H9 (cell line): ENCODE data around the gene KLHL34. TPM values are rescaled to one million over a fixed set of nuclear protein-coding genes. Genes with fewer than 3 reads are reported as not detected.

ENCODE experiments used
- DNase-seq: peaks from one replicate; pipeline ENCODE4 v3.0.0-alpha.2; 2017
- H2AFZ ChIP-seq: one replicate; pipeline ENCODE4 v1.6.1; 2013; ENCODE audit warnings: mild to moderate bottlenecking, low read length, control low read depth, moderate library complexity
- H2AK5ac ChIP-seq: 2 replicates; pipeline ENCODE4 v1.6.1; 2013; ENCODE audit warnings: low read length, control low read depth, mixed read lengths; ENCODE audit not compliant: insufficient read length
- H2BK120ac ChIP-seq: one replicate; pipeline ENCODE4 v1.6.1; 2013; ENCODE audit warnings: low read depth, mild to moderate bottlenecking, low read length, control low read depth, inconsistent platforms; ENCODE audit not compliant: poor library complexity, severe bottlenecking
- H2BK12ac ChIP-seq: 2 replicates; pipeline ENCODE4 v1.6.1; 2013; ENCODE audit warnings: low read length, control low read depth, mixed read lengths, low read depth; ENCODE audit not compliant: insufficient read length
- H2BK15ac ChIP-seq: 2 replicates; pipeline ENCODE4 v1.6.1; 2013; ENCODE audit warnings: low read depth, low read length, control low read depth
- H2BK20ac ChIP-seq: one replicate; pipeline ENCODE4 v1.6.1; 2013; ENCODE audit warnings: low read depth, mild to moderate bottlenecking, low read length, control low read depth, inconsistent platforms; ENCODE audit not compliant: poor library complexity, severe bottlenecking
- H2BK5ac ChIP-seq: 2 replicates; pipeline ENCODE4 v1.6.1; 2013; ENCODE audit warnings: low read length, control low read depth, mixed read lengths; ENCODE audit not compliant: insufficient read length
- H3K14ac ChIP-seq: 2 replicates; pipeline ENCODE4 v1.6.1; 2013; ENCODE audit warnings: low read length, control low read depth; ENCODE audit not compliant: insufficient read depth
- H3K18ac ChIP-seq: 2 replicates; pipeline ENCODE4 v1.6.1; 2013; ENCODE audit warnings: low read depth, mild to moderate bottlenecking, mixed read lengths, low read length, control low read depth; ENCODE audit not compliant: insufficient read length
- H3K23ac ChIP-seq: 2 replicates; pipeline ENCODE4 v1.6.1; 2013; ENCODE audit warnings: low read length, control low read depth, mixed read lengths, low read depth; ENCODE audit not compliant: insufficient read length
- H3K23me2 ChIP-seq: 2 replicates; pipeline ENCODE4 v1.6.1; 2013; ENCODE audit warnings: low read depth, mild to moderate bottlenecking, mixed read lengths, low read length, control low read depth; ENCODE audit not compliant: insufficient read length, poor library complexity, severe bottlenecking
- H3K27ac ChIP-seq: 2 replicates; pipeline ENCODE4 v1.5.1; 2013; ENCODE audit warnings: low read length, control low read depth, mixed read lengths, low read depth; ENCODE audit not compliant: insufficient read length
- H3K27me3 ChIP-seq: 2 replicates; pipeline ENCODE4 v1.6.1; 2013; ENCODE audit warnings: low read length, control low read depth, inconsistent platforms; ENCODE audit not compliant: insufficient read depth
- H3K4ac ChIP-seq: 2 replicates; pipeline ENCODE4 v1.6.1; 2013; ENCODE audit warnings: low read depth, mild to moderate bottlenecking, control low read depth, inconsistent platforms, low read length, moderate library complexity
- H3K4me1 ChIP-seq: 2 replicates; pipeline ENCODE4 v1.6.1; 2013; ENCODE audit warnings: low read length, control low read depth, inconsistent platforms; ENCODE audit not compliant: insufficient read depth
- H3K4me2 ChIP-seq: 2 replicates; pipeline ENCODE4 v1.6.1; 2013; ENCODE audit warnings: low read length, control low read depth, mixed read lengths; ENCODE audit not compliant: insufficient read length, insufficient read depth
- H3K56ac ChIP-seq: 2 replicates; pipeline ENCODE4 v1.6.1; 2013; ENCODE audit warnings: low read depth, mild to moderate bottlenecking, mixed read lengths, low read length, control low read depth; ENCODE audit not compliant: insufficient read length
- H3K79me1 ChIP-seq: 2 replicates; pipeline ENCODE4 v1.6.1; 2013; ENCODE audit warnings: low read depth, mild to moderate bottlenecking, moderate library complexity, low read length, control low read depth, inconsistent platforms; ENCODE audit not compliant: insufficient read depth, poor library complexity, severe bottlenecking
- H3K79me2 ChIP-seq: 2 replicates; pipeline ENCODE4 v1.6.1; 2013; ENCODE audit warnings: low read length, control low read depth, inconsistent platforms; ENCODE audit not compliant: insufficient read depth
- H3K9ac ChIP-seq: 2 replicates; pipeline ENCODE4 v1.6.1; 2013; ENCODE audit warnings: low read length, control low read depth, mixed read lengths; ENCODE audit not compliant: insufficient read length; ENCODE audit errors: extremely low read depth
- H3K9me3 ChIP-seq: one replicate; pipeline ENCODE4 v1.6.1; 2013; ENCODE audit warnings: low read depth, low read length, inconsistent platforms; ENCODE audit not compliant: control insufficient read depth
- H3T11ph ChIP-seq: one replicate; pipeline ENCODE4 v1.6.1; 2013; ENCODE audit warnings: mild to moderate bottlenecking, low read length, control low read depth, inconsistent platforms
- H4K20me1 ChIP-seq: one replicate; pipeline ENCODE4 v1.6.1; 2013; ENCODE audit not compliant: control insufficient read depth, insufficient read length, insufficient read depth
- H4K5ac ChIP-seq: 2 replicates; pipeline ENCODE4 v1.6.1; 2013; ENCODE audit warnings: low read depth, mild to moderate bottlenecking, mixed read lengths, low read length, control low read depth; ENCODE audit not compliant: insufficient read length
- H4K8ac ChIP-seq: replicated peaks from 2 replicates; pipeline ENCODE4 v1.6.1; 2013; ENCODE audit warnings: low read length, control low read depth, mixed read lengths, low read depth; ENCODE audit not compliant: insufficient read length
- H4K91ac ChIP-seq: 2 replicates; pipeline ENCODE4 v1.6.1; 2013; ENCODE audit warnings: low read depth, mild to moderate bottlenecking, moderate library complexity, mixed read lengths, low read length, control low read depth; ENCODE audit not compliant: insufficient read length
- H3K27ac Mint-ChIP-seq, 3 experiments: 2 replicates in 2 of 3; 3 replicates in 1 of 3; pipeline ENCODE4 v1.8.0; 2020 to 2021; ENCODE audit warnings: mixed read lengths in 3 of 3, mild to moderate bottlenecking in 1 of 3, moderate library complexity in 1 of 3
- H3K27me3 Mint-ChIP-seq: 2 replicates; pipeline ENCODE4 v1.8.0; 2021; ENCODE audit warnings: low read depth, mild to moderate bottlenecking, moderate library complexity, mixed read lengths
- H3K36me3 Mint-ChIP-seq, 3 experiments: 2 replicates in 2 of 3; 3 replicates in 1 of 3; pipeline ENCODE4 v1.8.0; 2020 to 2021; ENCODE audit warnings: low read depth in 3 of 3, mixed read lengths in 3 of 3; ENCODE audit not compliant: insufficient read depth in 1 of 3
- H3K4me1 Mint-ChIP-seq, 2 experiments: 2 replicates each; pipeline ENCODE4 v1.8.0; 2020; ENCODE audit warnings: mixed read lengths in 2 of 2
- H3K4me3 Mint-ChIP-seq, 2 experiments: 2 replicates in 1 of 2; 3 replicates in 1 of 2; pipeline ENCODE4 v1.8.0; 2020 to 2021; ENCODE audit warnings: mild to moderate bottlenecking in 2 of 2, mixed read lengths in 2 of 2, moderate library complexity in 1 of 2
- H3K9me3 Mint-ChIP-seq, 2 experiments: 2 replicates in 1 of 2; 3 replicates in 1 of 2; pipeline ENCODE4 v1.8.0; 2020; ENCODE audit warnings: mild to moderate bottlenecking in 2 of 2, mixed read lengths in 2 of 2, moderate library complexity in 1 of 2
- WGBS: extraction: QIAGEN DNeasy Blood & Tissue Kit; methylation state at CpG from one replicate; pipeline ENCODE4 v1.1.7; 2013; ENCODE audit warnings: missing lambda C conversion rate, low lambda C conversion rate, mixed read lengths; ENCODE audit not compliant: insufficient read length; ENCODE audit errors: extremely low coverage; 5-methylcytosine and 5-hydroxymethylcytosine counted together
- total RNA-seq: library from RNA; stranded (reverse); gene quantifications from 2 replicates; pipeline ENCODE4 v1.2.1, GENCODE V29; 2021
- TF ChIP-seq, protein P1 (sequence below): fragments of 200-600 bp; sonication (generic); conservative IDR thresholded peaks from 3 replicates; pipeline ENCODE4 v1.8.0; 2021; ENCODE audit warnings: antibody characterized with exemption, mild to moderate bottlenecking

The KLHL34 gene
- total RNA-seq, 1 experiment from 2014 or later, result not detected

DNA sequence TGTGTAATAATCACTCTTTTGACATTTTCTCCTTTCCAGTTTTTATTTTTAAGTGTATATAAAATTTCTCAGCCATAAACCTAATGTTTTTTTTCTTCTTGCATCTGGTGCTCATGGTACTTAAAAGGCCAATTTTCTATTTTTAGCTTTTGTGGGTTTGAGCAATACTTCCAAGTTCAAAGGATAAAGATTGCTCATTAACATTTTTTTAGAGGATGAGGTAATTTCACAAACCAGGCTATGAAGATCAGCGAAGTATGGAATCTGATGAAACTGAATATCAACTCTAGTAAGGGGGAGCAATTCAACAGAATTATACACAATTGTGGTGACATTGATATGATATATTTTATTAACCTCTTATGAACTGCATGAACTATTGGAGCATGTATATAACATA is 25.8 kb upstream of the KLHL34 start:
- no peaks in the 10 kb centered on the region for H3K23me2 ChIP-seq
- no peak overlapping the region for H4K5ac ChIP-seq
- H3K18ac ChIP-seq, result no peak overlapping the region
- no CpG with 5 or more reads among the region's 1 CpG for WGBS
- no peaks in the 10 kb centered on the region for H3K27me3 ChIP-seq
- H3K27ac ChIP-seq, result no peak overlapping the region
- H3K23ac ChIP-seq, result no peak overlapping the region
- no peak overlapping the region for H2AK5ac ChIP-seq
- H3K9me3 Mint-ChIP-seq, result peaks cover 0 to 21% of the 10 kb centered on the region in 2 experiments; a peak in 2 of 5 replicates
- H4K91ac ChIP-seq, result no peak overlapping the region
- H3K4ac ChIP-seq, result no peak overlapping the region
- H3K79me2 ChIP-seq, result no peaks in the 10 kb centered on the region
- H3K14ac ChIP-seq, result no peak overlapping the region
- no peaks in the 10 kb centered on the region for H3K4me1 Mint-ChIP-seq
- no peak overlapping the region for H3T11ph ChIP-seq
- H3K36me3 Mint-ChIP-seq, result no peaks in the 10 kb centered on the region; a peak in 1 of 7 replicates
- peaks cover 3% of the 10 kb centered on the region; the same call in 1 of the 2 replicates for H3K27me3 Mint-ChIP-seq
- no peaks in the 10 kb centered on the region for H3K4me1 ChIP-seq
- H3K56ac ChIP-seq, result no peak overlapping the region
- H3K9me3 ChIP-seq, result peaks cover 20% of the 10 kb centered on the region
- no peak overlapping the region for H3K4me3 Mint-ChIP-seq
- H3K27ac Mint-ChIP-seq, result no peak overlapping the region
- DNase-seq, result no peak
- no peak overlapping the region for H2BK12ac ChIP-seq
- no peak overlapping the region for H3K4me2 ChIP-seq
- no peak overlapping the region for H4K8ac ChIP-seq
- H2BK120ac ChIP-seq, result no peak overlapping the region
- no peak overlapping the region for H2BK15ac ChIP-seq
- TF ChIP-seq, protein P1, sequence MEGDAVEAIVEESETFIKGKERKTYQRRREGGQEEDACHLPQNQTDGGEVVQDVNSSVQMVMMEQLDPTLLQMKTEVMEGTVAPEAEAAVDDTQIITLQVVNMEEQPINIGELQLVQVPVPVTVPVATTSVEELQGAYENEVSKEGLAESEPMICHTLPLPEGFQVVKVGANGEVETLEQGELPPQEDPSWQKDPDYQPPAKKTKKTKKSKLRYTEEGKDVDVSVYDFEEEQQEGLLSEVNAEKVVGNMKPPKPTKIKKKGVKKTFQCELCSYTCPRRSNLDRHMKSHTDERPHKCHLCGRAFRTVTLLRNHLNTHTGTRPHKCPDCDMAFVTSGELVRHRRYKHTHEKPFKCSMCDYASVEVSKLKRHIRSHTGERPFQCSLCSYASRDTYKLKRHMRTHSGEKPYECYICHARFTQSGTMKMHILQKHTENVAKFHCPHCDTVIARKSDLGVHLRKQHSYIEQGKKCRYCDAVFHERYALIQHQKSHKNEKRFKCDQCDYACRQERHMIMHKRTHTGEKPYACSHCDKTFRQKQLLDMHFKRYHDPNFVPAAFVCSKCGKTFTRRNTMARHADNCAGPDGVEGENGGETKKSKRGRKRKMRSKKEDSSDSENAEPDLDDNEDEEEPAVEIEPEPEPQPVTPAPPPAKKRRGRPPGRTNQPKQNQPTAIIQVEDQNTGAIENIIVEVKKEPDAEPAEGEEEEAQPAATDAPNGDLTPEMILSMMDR, result no peak
- H4K20me1 ChIP-seq, result no peaks in the 10 kb centered on the region
- no peaks in the 10 kb centered on the region for H3K79me1 ChIP-seq
- no peak overlapping the region for H2BK20ac ChIP-seq
- H3K9ac ChIP-seq, result no peak overlapping the region
- H2AFZ ChIP-seq, result no peak overlapping the region
- no peak overlapping the region for H2BK5ac ChIP-seq
